Fibroblast of lung (primary cell): Measurements from ENCODE around the gene IRF9.

Experiments
- EZH2 ChIP-seq: IDR thresholded peaks from 2 replicates; pipeline ENCODE4 v1.5.1; 2012; ENCODE audit warnings: low read length, control low read depth, mild to moderate bottlenecking; ENCODE audit errors: missing control alignments
- TF ChIP-seq, protein P1 (sequence below), 2 donors: IDR thresholded peaks in 1 of 2; conservative IDR thresholded peaks in 1 of 2; 1 replicate in 1 of 2; 2 replicates in 1 of 2; pipeline ENCODE4 v1.5.1; 2011 to 2012; ENCODE audit warnings: low read length in 2 of 2, control low read depth in 1 of 2, inconsistent platforms in 1 of 2, low read depth in 1 of 2, mild to moderate bottlenecking in 1 of 2

DNA sequence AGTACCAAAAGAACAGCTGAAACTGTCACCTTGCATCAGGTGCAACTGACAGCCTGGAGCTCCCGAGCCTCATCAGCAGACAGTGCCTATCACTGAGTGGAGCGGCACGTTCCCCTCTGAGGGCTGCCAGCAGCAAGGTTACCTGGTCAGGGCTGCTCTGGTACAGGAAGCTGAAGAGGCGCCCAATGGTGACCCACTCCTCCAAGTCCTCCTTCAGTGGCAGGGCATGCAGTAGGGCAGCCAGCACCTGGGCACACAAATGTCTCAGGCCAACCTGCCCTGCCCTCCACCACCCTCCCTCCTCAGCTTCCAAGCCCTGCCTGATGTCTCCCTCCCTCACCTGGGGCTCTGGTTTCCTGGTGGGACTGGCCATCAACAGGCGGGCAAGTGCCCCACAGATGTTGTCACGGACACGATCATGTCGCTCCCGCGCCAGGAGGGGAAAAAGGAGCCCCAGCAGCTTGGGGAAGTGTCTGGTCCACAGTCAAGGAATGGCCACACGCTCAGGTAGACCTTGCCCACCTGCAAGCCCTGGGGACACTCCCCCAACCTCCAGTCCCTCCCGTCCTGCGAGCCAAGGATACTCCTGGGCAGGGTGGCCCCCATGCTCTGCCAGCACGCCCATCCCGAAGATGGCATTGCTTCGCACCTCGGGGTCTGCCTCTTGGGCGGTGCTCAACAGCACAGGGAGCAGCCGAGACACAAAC lies 20.5 kb downstream of the IRF9 start:
- TF ChIP-seq, protein P1, sequence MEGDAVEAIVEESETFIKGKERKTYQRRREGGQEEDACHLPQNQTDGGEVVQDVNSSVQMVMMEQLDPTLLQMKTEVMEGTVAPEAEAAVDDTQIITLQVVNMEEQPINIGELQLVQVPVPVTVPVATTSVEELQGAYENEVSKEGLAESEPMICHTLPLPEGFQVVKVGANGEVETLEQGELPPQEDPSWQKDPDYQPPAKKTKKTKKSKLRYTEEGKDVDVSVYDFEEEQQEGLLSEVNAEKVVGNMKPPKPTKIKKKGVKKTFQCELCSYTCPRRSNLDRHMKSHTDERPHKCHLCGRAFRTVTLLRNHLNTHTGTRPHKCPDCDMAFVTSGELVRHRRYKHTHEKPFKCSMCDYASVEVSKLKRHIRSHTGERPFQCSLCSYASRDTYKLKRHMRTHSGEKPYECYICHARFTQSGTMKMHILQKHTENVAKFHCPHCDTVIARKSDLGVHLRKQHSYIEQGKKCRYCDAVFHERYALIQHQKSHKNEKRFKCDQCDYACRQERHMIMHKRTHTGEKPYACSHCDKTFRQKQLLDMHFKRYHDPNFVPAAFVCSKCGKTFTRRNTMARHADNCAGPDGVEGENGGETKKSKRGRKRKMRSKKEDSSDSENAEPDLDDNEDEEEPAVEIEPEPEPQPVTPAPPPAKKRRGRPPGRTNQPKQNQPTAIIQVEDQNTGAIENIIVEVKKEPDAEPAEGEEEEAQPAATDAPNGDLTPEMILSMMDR (conservative IDR thresholded peaks at IDR 0.05 in 1 of 2, IDR thresholded peaks at IDR 0.05 in 1 of 2; ENCODE audit: low read depth in 1 of 2, low read length in 2 of 2), result no peak
- TF ChIP-seq EZH2, result no peak
